ENCODE results near the gene MYO9B.

MYO9B gene

DNA sequence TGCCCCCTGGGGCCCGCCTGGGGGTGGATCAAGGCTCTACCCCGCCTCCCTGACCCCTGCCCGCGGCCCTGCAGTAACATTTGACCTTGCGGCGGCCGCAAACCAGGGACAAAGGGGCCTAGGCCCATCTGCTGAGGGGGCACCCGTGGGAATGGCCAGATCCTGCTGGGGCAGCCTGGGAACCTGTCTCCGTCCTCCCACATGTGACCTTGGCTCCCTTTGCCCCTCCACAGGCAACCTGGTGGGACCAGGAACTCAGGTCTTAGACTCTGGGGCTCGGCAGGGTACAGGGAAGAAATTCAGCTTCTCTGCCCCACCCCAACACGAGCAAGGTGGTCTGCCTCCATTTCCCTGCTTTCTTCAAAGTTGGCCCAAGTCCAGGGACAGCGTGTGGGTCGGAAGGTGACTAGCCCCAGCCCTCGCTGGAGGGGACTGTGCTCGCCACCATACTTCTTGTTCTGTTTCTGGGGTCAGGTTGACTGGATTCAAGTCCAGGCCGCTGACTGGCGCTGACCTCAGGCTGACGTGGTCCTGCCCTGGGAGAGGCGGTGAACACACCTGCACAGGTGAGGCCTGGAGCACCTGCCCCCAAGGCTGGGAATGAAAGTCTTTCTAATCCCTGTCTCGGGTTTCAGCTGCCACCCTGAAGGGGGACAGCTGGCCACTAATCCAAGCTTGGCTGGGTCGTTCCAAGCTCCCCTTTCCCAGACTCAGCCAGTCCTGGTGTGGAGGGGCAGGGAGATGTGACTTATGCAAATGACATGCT, 172.6 kb downstream of the MYO9B start:
- no peak overlapping the region for H3K27ac ChIP-seq (ENCODE audit: low read depth, low read length)
- no peaks in the 10 kb centered on the region for H3K36me3 ChIP-seq (ENCODE audit: low read length)
- H3K4me2 ChIP-seq (ENCODE audit: low read depth, low read length, poor library complexity, severe bottlenecking): no peak overlapping the region
- no peak overlapping the region for H3K4me3 ChIP-seq (ENCODE audit: insufficient read depth, low read length, poor library complexity, severe bottlenecking)
- H3K79me2 ChIP-seq (ENCODE audit: insufficient read depth, low read length): peaks cover 3% of the 10 kb centered on the region; the same call in 1 of the 2 replicates
- H3K9me3 ChIP-seq (ENCODE audit: insufficient read depth, low read length): no peaks in the 10 kb centered on the region
- TF ChIP-seq, protein P1, sequence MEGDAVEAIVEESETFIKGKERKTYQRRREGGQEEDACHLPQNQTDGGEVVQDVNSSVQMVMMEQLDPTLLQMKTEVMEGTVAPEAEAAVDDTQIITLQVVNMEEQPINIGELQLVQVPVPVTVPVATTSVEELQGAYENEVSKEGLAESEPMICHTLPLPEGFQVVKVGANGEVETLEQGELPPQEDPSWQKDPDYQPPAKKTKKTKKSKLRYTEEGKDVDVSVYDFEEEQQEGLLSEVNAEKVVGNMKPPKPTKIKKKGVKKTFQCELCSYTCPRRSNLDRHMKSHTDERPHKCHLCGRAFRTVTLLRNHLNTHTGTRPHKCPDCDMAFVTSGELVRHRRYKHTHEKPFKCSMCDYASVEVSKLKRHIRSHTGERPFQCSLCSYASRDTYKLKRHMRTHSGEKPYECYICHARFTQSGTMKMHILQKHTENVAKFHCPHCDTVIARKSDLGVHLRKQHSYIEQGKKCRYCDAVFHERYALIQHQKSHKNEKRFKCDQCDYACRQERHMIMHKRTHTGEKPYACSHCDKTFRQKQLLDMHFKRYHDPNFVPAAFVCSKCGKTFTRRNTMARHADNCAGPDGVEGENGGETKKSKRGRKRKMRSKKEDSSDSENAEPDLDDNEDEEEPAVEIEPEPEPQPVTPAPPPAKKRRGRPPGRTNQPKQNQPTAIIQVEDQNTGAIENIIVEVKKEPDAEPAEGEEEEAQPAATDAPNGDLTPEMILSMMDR (IDR thresholded peaks at IDR 0.05; ENCODE audit: insufficient read depth, low read length, poor library complexity, severe bottlenecking): no peak
- TF ChIP-seq EZH2phosphoT487 (conservative IDR thresholded peaks at IDR 0.05; ENCODE audit: low read length): no peak
- H3K9ac ChIP-seq (ENCODE audit: low read length): no peak overlapping the region
- no peaks in the 10 kb centered on the region for H3K27me3 ChIP-seq (ENCODE audit: low read length)
- H4K20me1 ChIP-seq (ENCODE audit: low read depth, low read length): no peaks in the 10 kb centered on the region
- no peak overlapping the region for H2AFZ ChIP-seq (ENCODE audit: low read depth, low read length, severe bottlenecking)
- peaks cover 10% of the 10 kb centered on the region; the same call in 1 of the 2 replicates for H3F3A ChIP-seq (ENCODE audit: insufficient read depth)
- no peaks in the 10 kb centered on the region for H3K9me2 ChIP-seq (replicated peaks; ENCODE audit: insufficient read depth, low read length)

DNA sequence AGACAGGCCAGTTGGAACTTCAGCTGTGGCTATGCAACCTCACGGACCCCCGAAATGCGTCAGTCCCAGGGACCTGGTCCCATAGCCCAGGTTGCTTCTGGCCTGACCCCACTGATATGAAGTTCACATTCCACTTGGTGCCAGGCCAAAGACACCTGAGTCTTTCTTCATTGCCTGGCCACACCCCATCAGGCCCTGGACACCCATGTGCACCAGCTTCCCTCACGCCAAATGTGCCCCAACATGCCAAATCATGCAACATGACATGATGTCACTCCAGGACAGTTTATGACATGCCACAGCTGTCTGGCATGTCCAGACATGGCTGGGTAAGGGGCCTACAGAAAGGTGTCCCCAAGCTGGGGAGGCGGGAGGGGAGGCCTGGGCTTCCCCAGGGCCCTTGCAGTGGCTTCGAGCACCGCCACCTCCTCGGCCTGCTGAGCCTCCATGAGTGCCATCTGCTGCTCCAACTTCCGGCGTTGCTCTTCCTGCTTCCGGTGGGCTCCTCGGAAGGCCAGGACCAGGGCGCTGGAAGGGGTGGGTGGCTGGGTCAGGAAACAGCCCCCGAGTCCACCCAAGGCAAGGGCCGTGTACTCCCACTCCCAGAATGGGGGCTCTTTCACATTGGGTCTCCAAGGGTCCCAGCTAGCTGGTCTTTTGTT, 174.4 kb downstream of the MYO9B start:
- H3F3A ChIP-seq (ENCODE audit: insufficient read depth): peaks cover 10% of the 10 kb centered on the region; the same call in 1 of the 2 replicates

DNA sequence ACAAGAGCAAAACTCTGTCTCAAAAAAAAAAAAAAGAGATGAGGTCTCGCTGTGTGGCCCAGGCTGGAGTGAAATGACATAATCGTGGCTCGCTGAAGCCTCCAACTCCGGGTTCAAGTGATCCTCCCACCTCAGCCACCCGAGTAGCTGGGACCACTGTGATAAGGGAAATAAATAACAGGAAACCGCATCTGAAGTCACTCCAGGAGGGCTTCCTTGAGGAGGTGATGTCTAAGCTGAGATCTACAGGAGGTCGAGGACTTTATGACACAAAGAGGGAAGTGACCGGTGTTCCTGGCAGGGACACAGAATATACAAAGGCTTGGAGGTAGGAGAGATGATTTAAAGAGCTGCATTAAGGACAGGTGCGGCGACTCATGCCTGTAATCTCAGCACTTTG, 179.1 kb downstream of the MYO9B start:
- H3F3A ChIP-seq (ENCODE audit: insufficient read depth): no peaks in the 10 kb centered on the region
- H3K27me3 ChIP-seq (ENCODE audit: low read length): no peaks in the 10 kb centered on the region
- H3K9me3 ChIP-seq (ENCODE audit: insufficient read depth, low read length): no peaks in the 10 kb centered on the region
- H3K79me2 ChIP-seq (ENCODE audit: insufficient read depth, low read length): no peaks in the 10 kb centered on the region
- H2AFZ ChIP-seq (ENCODE audit: low read depth, low read length, severe bottlenecking): no peak overlapping the region
- H4K20me1 ChIP-seq (ENCODE audit: low read depth, low read length): no peaks in the 10 kb centered on the region
- H3K27ac ChIP-seq (ENCODE audit: low read depth, low read length): no peak overlapping the region
- H3K4me2 ChIP-seq (ENCODE audit: low read depth, low read length, poor library complexity, severe bottlenecking): no peak overlapping the region
- H3K36me3 ChIP-seq (ENCODE audit: low read length): no peaks in the 10 kb centered on the region
- H3K4me3 ChIP-seq (ENCODE audit: insufficient read depth, low read length, poor library complexity, severe bottlenecking): no peak overlapping the region
- no peaks in the 10 kb centered on the region for H3K9me2 ChIP-seq (replicated peaks; ENCODE audit: insufficient read depth, low read length)
- TF ChIP-seq EZH2phosphoT487 (conservative IDR thresholded peaks at IDR 0.05; ENCODE audit: low read length): no peak
- TF ChIP-seq, protein P1 (IDR thresholded peaks at IDR 0.05; ENCODE audit: insufficient read depth, low read length, poor library complexity, severe bottlenecking): no peak
- H3K9ac ChIP-seq (ENCODE audit: low read length): no peak overlapping the region

More for the DNA sequence above, 174.4 kb downstream of the MYO9B start:
- Histone ChIP-seq H3K9me3 (ENCODE audit: insufficient read depth, low read length) (no peaks in the 10 kb centered on the region), H3K9ac (ENCODE audit: low read length) (no peak overlapping the region), H2AFZ (ENCODE audit: low read depth, low read length, severe bottlenecking) (no peak overlapping the region), H3K27ac (ENCODE audit: low read depth, low read length) (no peak overlapping the region), H3K9me2 (replicated peaks; ENCODE audit: insufficient read depth, low read length) (no peaks in the 10 kb centered on the region), H3K79me2 (ENCODE audit: insufficient read depth, low read length) (no peaks in the 10 kb centered on the region), H3K4me2 (ENCODE audit: low read depth, low read length, poor library complexity, severe bottlenecking) (no peak overlapping the region), H3K36me3 (ENCODE audit: low read length) (no peaks in the 10 kb centered on the region), H4K20me1 (ENCODE audit: low read depth, low read length) (no peaks in the 10 kb centered on the region), H3K27me3 (ENCODE audit: low read length) (no peaks in the 10 kb centered on the region), H3K4me3 (ENCODE audit: insufficient read depth, low read length, poor library complexity, severe bottlenecking) (no peak overlapping the region)
- TF ChIP-seq EZH2phosphoT487 (conservative IDR thresholded peaks at IDR 0.05; ENCODE audit: low read length): no peak
- TF ChIP-seq, protein P1 (IDR thresholded peaks at IDR 0.05; ENCODE audit: insufficient read depth, low read length, poor library complexity, severe bottlenecking): no peak
